ENCODE measurements around the gene NDUFV1.
"Not testable (repeated sequence)": the region's sequence is repeated elsewhere in the genome, so short reads cannot be mapped to it uniquely, and the experiment has no call there.

NDUFV1 gene

DNA sequence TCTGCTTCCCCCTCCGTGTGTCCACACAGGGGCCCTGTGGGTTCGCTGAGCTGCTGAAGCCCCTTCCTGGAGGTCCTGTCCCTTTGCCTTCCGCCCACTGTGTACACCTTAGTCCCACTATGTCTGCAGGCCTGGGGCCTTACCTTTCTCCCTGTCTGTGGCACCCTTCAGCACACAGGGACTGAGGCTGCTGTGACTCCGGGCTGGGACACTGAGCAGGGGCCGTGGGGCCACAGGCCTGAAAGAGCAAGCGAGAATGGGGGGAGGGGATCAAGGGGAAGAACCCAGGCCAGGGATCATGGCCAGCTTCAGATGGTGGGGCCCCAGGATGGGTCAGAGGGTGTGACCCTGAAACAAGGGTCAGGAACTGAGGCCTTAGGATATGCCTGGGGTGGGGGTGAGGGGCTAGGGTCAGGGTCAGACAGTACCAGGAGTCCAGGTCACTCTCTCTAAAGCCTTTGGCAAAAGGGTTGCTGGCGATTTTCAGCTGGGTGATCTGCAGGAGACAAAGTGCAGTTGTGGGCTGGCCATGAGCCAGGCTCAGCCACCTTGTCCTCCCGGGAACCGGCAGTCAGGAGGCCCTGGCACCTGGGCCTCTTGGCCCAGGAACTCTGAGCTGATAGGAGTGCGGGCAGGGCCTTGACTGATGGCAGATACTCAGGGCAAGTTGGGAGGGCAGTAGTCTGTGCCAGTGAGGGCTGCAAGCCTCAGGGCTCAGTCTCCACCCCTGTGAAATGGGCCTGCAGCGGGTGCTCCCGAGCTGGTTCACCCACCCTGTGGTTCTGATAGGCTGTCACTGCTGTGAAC is 25.6 kb downstream of the NDUFV1 start:
- no peak overlapping the region for H3K9ac ChIP-seq (ENCODE audit: low read length in 5 of 5)
- no peak overlapping the region for H3K4me3 ChIP-seq (ENCODE audit: low read depth in 1 of 5, low read length in 5 of 5)
- no peak overlapping the region for H3K27ac ChIP-seq (ENCODE audit: low read depth, low read length)
- H3K9me3 ChIP-seq (ENCODE audit: control insufficient read depth in 5 of 5, low read length in 5 of 5) = no peaks in the 10 kb centered on the region
- peaks cover 0 to 8% (median 0%) of the 10 kb centered on the region in 5 donors for H3K27me3 ChIP-seq (ENCODE audit: control insufficient read depth in 5 of 5, insufficient read depth in 4 of 5, low read length in 5 of 5)
- peaks cover 0 to 1% (median 0%) of the 10 kb centered on the region in 5 donors for H3K36me3 ChIP-seq (ENCODE audit: control insufficient read depth in 5 of 5, insufficient read depth in 5 of 5, low read length in 5 of 5)
- peaks cover 0 to 21% (median 19%) of the 10 kb centered on the region in 5 donors for H3K4me1 ChIP-seq (ENCODE audit: control insufficient read depth in 5 of 5, insufficient read depth in 5 of 5, low read length in 5 of 5)

DNA sequence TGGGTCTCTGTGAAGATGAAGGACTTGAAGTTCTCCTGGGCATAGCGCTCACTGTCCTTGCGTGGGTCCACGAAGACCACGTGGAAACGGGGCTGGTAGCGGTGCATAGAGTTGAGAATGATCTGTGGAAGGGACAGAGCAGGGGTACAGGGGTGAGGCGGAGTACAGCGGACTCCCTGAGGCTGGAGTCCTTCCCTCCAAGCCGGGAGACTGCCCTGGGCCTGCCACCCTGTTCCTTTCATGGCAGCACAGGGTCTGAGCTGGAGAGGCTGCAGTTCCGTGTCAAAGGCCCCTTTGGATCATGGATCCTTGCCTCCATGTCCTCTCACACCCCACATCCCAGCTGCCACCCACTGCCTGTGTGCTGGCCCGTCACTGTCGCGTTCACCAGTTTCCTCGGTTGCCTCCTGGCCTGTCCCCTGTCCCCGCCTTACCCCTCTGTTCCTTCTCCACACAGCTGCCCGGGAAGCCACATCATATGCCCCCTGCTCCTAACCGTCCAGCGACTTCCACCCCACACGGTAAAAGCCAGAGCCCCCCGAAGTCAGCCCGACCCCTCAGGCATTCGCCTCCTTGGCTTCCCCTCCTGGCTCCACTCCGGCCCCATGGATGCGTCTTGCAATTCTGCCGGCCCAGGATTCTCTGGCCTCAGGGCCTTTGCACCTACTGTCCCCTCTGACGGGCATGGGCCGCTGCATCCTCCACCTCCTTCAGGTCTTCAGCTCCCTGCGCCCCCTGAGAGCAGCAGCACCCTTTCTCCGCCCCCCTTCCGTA is 26.4 kb downstream of the NDUFV1 start:
- Histone ChIP-seq H3K4me3 (ENCODE audit: low read depth in 1 of 5, low read length in 5 of 5) (no peak overlapping the region), H3K27me3 (ENCODE audit: control insufficient read depth in 5 of 5, insufficient read depth in 4 of 5, low read length in 5 of 5) (peaks cover 0 to 8% (median 0%) of the 10 kb centered on the region in 5 donors), H3K9ac (ENCODE audit: low read length in 5 of 5) (no peak overlapping the region), H3K4me1 (ENCODE audit: control insufficient read depth in 5 of 5, insufficient read depth in 5 of 5, low read length in 5 of 5) (peaks cover 0 to 21% (median 19%) of the 10 kb centered on the region in 5 donors), H3K36me3 (ENCODE audit: control insufficient read depth in 5 of 5, insufficient read depth in 5 of 5, low read length in 5 of 5) (no peaks in the 10 kb centered on the region), H3K9me3 (ENCODE audit: control insufficient read depth in 5 of 5, low read length in 5 of 5) (no peaks in the 10 kb centered on the region), H3K27ac (ENCODE audit: low read depth, low read length) (no peak overlapping the region)

DNA sequence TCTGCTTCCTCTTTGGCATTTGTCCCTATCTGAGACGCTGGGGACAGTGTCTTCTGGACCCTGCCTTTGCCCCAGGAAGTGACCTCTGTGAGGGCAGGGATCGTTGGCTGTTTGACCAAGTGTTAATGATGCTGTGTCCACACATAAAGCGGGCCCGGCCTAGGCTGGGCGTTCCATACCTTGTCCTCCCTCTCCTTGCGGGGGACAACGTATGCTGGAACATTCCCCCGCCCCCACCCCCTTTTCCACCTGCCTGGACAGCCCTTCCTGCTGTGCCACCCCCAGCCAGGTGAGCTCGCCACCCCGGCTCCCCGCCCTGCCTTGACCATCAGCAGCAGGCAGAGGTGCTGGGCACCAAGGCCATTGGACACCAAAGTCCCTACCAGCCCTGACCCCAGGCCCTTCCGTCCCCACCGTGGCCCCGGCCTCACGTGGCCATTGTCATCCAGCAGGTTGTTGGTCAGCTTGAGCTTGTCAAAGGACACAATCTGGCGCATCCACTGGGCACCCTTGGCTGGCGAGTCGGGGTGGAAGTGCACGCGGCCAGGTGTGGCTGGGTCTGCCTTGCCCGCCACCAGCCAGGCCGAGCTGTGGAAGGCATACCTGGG is 27.1 kb downstream of the NDUFV1 start:
- Histone ChIP-seq H3K9ac (ENCODE audit: low read length in 5 of 5) (no peak overlapping the region), H3K27ac (ENCODE audit: low read depth, low read length) (no peak overlapping the region), H3K9me3 (ENCODE audit: control insufficient read depth in 5 of 5, low read length in 5 of 5) (no peaks in the 10 kb centered on the region), H3K36me3 (ENCODE audit: control insufficient read depth in 5 of 5, insufficient read depth in 5 of 5, low read length in 5 of 5) (no peaks in the 10 kb centered on the region), H3K4me1 (ENCODE audit: control insufficient read depth in 5 of 5, insufficient read depth in 5 of 5, low read length in 5 of 5) (peaks cover 0 to 18% (median 17%) of the 10 kb centered on the region in 5 donors), H3K27me3 (ENCODE audit: control insufficient read depth in 5 of 5, insufficient read depth in 4 of 5, low read length in 5 of 5) (peaks cover 0 to 8% (median 0%) of the 10 kb centered on the region in 5 donors), H3K4me3 (ENCODE audit: low read depth in 1 of 5, low read length in 5 of 5) (no peak overlapping the region)

DNA sequence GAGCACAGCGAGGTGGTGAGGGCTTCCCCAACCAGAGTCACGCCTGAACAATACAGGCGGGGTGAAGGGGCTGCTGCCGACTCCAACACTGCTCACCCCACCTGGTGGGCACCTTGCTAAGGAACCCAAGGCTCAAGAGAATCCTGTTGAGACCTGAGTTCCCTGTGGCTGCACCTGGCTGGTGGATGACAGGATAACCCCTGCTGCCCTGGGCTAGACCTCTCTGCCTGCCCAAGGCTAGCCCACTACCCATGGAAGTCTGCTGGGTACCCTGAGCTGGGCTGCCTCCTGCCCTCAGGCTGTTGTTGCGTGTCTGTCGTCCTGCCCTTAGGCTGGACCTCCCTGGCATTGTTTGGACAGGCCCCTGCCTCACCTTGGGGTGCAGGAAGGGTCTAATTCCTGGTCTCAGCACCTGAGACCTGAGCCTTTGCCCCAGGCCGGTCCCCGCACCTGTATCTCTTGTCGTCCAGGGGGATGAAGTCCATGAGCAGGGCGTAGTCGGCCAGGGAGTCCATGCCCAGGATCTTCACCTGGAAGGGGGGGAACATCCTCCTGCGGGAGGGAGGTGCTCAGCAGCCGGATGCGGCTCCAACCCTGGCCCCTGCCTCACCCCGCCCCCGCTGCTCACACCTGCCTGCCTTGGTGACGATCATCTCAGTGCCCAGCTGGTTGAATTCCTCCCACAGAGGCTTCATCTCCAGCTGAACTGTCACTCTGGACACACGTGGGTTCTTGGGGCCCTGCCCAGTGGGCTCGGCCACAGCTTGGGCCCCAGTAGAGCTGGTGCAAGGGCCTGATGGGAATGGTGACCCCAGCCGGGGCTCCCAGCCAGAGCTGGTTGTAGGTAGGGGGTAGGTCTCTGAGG is 27.9 kb downstream of the NDUFV1 start:
- Histone ChIP-seq H3K27me3 (ENCODE audit: control insufficient read depth in 5 of 5, insufficient read depth in 4 of 5, low read length in 5 of 5) (peaks cover 2 to 12% (median 3%) of the 10 kb centered on the region in 5 donors), H3K4me1 (ENCODE audit: control insufficient read depth in 5 of 5, insufficient read depth in 5 of 5, low read length in 5 of 5) (peaks cover 0 to 11% (median 10%) of the 10 kb centered on the region in 5 donors), H3K9me3 (ENCODE audit: control insufficient read depth in 5 of 5, low read length in 5 of 5) (no peaks in the 10 kb centered on the region), H3K27ac (ENCODE audit: low read depth, low read length) (no peak overlapping the region), H3K4me3 (ENCODE audit: low read depth in 1 of 5, low read length in 5 of 5) (no peak overlapping the region), H3K9ac (ENCODE audit: low read length in 5 of 5) (peak overlapping the region in 1 of 5 donors; percentile 20), H3K36me3 (ENCODE audit: control insufficient read depth in 5 of 5, insufficient read depth in 5 of 5, low read length in 5 of 5) (no peaks in the 10 kb centered on the region)

DNA sequence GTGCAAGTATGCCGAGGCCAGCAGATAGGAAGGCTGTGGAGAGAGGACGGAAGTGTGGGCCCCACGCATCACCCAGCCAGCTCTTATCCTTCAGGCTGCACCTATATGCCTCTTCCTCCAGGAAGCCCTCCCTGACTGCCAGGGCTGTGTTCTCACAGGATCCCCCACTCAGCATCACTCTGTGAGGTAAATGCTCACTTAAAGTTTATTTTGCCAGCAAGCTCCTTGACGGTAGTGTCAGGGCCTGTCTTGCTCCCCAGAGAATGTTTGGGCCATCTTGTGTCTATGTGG is 28.4 kb downstream of the NDUFV1 start:
- peaks cover 0 to 13% (median 11%) of the 10 kb centered on the region in 5 donors for H3K4me1 ChIP-seq (ENCODE audit: control insufficient read depth in 5 of 5, insufficient read depth in 5 of 5, low read length in 5 of 5)
- peak overlapping the region in 1 of 5 donors; percentile 20 for H3K9ac ChIP-seq (ENCODE audit: low read length in 5 of 5)
- no peak overlapping the region for H3K4me3 ChIP-seq (ENCODE audit: low read depth in 1 of 5, low read length in 5 of 5)
- no peak overlapping the region for H3K27ac ChIP-seq (ENCODE audit: low read depth, low read length)
- H3K27me3 ChIP-seq (ENCODE audit: control insufficient read depth in 5 of 5, insufficient read depth in 4 of 5, low read length in 5 of 5) = peaks cover 7 to 18% (median 8%) of the 10 kb centered on the region in 5 donors
- no peaks in the 10 kb centered on the region for H3K9me3 ChIP-seq (ENCODE audit: control insufficient read depth in 5 of 5, low read length in 5 of 5)
- no peaks in the 10 kb centered on the region for H3K36me3 ChIP-seq (ENCODE audit: control insufficient read depth in 5 of 5, insufficient read depth in 5 of 5, low read length in 5 of 5)

DNA sequence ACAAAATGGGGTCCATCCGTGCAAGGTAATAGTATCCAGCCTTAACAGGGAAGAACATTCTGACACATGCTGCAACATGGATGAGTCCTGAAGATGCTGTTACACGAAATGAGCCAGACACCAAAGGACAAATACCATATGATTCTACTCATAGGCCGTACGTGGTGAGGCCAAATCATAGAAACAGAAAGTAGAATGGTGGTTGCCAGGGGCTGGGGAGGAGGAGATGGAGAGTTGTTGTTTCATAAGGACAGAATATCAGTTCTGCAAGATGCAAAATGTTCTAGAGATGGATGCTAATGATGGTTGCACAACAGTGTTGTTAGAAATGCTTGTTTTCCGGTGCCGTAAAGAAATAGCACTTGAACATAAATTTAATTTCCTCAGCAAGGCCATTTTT is 30.2 kb downstream of the NDUFV1 start:
- Histone ChIP-seq H3K4me3 (ENCODE audit: low read depth in 1 of 5, low read length in 5 of 5) (no peak overlapping the region), H3K9me3 (ENCODE audit: control insufficient read depth in 5 of 5, low read length in 5 of 5) (no peaks in the 10 kb centered on the region), H3K27me3 (ENCODE audit: control insufficient read depth in 5 of 5, insufficient read depth in 4 of 5, low read length in 5 of 5) (peaks cover 15 to 32% (median 18%) of the 10 kb centered on the region in 5 donors), H3K36me3 (ENCODE audit: control insufficient read depth in 5 of 5, insufficient read depth in 5 of 5, low read length in 5 of 5) (no peaks in the 10 kb centered on the region), H3K27ac (ENCODE audit: low read depth, low read length) (no peak overlapping the region), H3K4me1 (ENCODE audit: control insufficient read depth in 5 of 5, insufficient read depth in 5 of 5, low read length in 5 of 5) (peaks cover 0 to 3% (median 2%) of the 10 kb centered on the region in 5 donors), H3K9ac (ENCODE audit: low read length in 5 of 5) (no peak overlapping the region)

DNA sequence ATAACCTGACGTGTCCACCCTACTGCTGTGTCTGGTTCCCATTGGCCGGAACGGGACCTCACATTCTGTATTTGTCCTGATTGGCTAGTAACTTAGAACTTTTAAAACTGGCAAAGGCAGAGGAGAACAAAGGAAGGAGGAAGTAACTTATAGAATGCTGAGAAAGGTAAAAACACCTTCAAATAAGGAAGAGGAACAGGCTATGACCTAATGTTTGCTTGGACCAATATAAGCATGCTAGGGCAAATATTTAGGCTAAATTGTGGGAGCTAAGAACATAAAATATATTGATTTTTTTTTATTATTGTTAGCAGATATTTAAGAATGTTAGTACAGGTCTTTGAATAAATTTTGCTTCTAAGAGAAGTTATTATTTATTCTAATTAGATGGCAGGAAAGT is 30.7 kb downstream of the NDUFV1 start:
- not testable (repeated sequence) for H3K4me1 ChIP-seq (ENCODE audit: control insufficient read depth in 5 of 5, insufficient read depth in 5 of 5, low read length in 5 of 5); H3K4me3 ChIP-seq (ENCODE audit: low read depth in 1 of 5, low read length in 5 of 5); H3K36me3 ChIP-seq (ENCODE audit: control insufficient read depth in 5 of 5, insufficient read depth in 5 of 5, low read length in 5 of 5); H3K9me3 ChIP-seq (ENCODE audit: control insufficient read depth in 5 of 5, low read length in 5 of 5); H3K9ac ChIP-seq (ENCODE audit: low read length in 5 of 5); H3K27ac ChIP-seq (ENCODE audit: low read depth, low read length)
- H3K27me3 ChIP-seq (ENCODE audit: control insufficient read depth in 5 of 5, insufficient read depth in 4 of 5, low read length in 5 of 5) = peaks cover 15 to 32% (median 18%) of the 10 kb centered on the region in 5 donors

DNA sequence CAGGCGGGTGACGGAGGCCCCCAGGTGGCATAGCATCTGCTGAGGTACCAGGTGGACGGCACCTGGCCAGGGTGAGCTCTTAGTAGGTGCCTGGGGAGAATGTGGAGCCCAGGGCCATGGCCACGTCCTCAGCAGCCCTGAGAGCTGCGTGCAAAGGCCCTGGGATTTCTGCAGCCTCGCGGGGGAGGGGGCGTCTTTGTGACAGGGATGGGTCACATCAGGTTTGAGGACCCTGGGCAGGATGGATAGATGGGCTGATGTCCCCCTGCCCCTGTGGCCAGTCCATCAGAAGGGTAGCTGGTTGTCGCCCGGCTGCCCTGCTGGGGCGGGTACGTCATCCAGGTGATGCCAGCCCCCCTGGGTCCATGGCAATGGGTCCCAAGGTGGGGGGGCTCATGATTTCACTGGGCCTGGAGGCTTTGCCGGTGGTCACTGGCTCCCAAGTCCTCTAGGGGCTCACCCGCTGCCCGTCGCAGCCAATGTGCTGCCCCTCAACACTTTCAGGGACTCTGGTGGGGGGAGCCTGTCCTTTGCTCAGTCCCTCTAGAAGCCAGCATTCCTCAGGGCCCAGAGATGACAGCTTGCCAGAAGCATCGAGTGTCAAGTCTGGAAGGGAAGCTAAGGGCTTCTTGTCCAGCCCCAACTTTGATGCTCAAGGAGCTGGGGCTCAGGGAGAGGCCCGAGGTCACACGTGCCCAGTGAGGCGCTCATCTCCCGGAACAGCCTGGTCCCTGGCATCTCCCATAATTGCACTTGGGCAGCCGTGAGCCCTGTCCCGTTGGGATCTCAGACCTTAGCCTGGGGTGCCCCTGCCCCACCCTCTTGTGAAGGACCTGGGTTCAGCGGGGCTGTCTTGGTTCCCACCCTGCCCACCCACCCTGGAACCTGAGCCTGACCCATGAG is 32.0 kb downstream of the NDUFV1 start:
- H3K9ac ChIP-seq (ENCODE audit: low read length in 5 of 5) = no peak overlapping the region
- no peak overlapping the region for H3K4me3 ChIP-seq (ENCODE audit: low read depth in 1 of 5, low read length in 5 of 5)
- H3K36me3 ChIP-seq (ENCODE audit: control insufficient read depth in 5 of 5, insufficient read depth in 5 of 5, low read length in 5 of 5) = no peaks in the 10 kb centered on the region
- no peak overlapping the region for H3K27ac ChIP-seq (ENCODE audit: low read depth, low read length)
- peaks cover 0 to 3% (median 2%) of the 10 kb centered on the region in 5 donors for H3K4me1 ChIP-seq (ENCODE audit: control insufficient read depth in 5 of 5, insufficient read depth in 5 of 5, low read length in 5 of 5)
- no peaks in the 10 kb centered on the region for H3K9me3 ChIP-seq (ENCODE audit: control insufficient read depth in 5 of 5, low read length in 5 of 5)
- H3K27me3 ChIP-seq (ENCODE audit: control insufficient read depth in 5 of 5, insufficient read depth in 4 of 5, low read length in 5 of 5) = peaks cover 15 to 32% (median 18%) of the 10 kb centered on the region in 5 donors

DNA sequence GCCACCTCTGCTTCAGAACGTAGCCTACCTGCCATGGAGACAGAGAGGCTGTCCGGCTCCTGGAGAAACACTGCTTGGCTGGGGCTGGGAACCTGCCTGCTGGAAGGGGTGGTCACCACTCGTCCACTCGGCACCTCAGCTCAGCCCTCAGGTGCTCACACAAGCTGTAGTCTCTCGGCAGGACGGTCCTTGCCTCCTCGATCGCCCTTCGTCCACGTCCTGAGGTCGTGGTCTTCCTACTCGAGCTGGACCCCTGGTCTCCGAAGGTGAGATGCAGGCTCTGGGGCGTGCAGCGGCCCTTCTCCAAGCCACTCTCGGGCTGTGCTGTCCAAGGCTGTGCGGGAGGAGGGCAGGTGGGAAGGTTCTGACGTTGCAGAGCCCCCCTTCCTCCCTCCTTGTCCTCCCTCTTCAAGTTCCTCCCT is 32.7 kb downstream of the NDUFV1 start, which contains the start of gene TBX10:
TBX10 (minus strand) TSS at position 326 of the 422 bp plus-strand sequence; CDS start at position 35, 291 bp downstream.
- Histone ChIP-seq H3K4me3 (ENCODE audit: low read depth in 1 of 5, low read length in 5 of 5) (no peak within 1 kb of the TSS), H3K9ac (ENCODE audit: low read length in 5 of 5) (no peak within 1 kb of the TSS), H3K27me3 (ENCODE audit: control insufficient read depth in 5 of 5, insufficient read depth in 4 of 5, low read length in 5 of 5) (peaks cover 15 to 27% (median 18%) of the 10 kb centered on the region in 5 donors), H3K4me1 (ENCODE audit: control insufficient read depth in 5 of 5, insufficient read depth in 5 of 5, low read length in 5 of 5) (peaks cover 0 to 3% (median 2%) of the 10 kb centered on the region in 5 donors), H3K36me3 (ENCODE audit: control insufficient read depth in 5 of 5, insufficient read depth in 5 of 5, low read length in 5 of 5) (no peaks in the 10 kb centered on the region), H3K9me3 (ENCODE audit: control insufficient read depth in 5 of 5, low read length in 5 of 5) (peaks cover 0 to 5% (median 4%) of the 10 kb centered on the region in 5 donors), H3K27ac (ENCODE audit: low read depth, low read length) (no peak within 1 kb of the TSS)

All from subcutaneous abdominal adipose tissue (tissue), 5 donors.